ENCODE measurements around the gene RHBDL3.

RHBDL3 gene

GRCh38 chr17:32320847-32321246 lies 55.2 kb downstream of the RHBDL3 start:
- DNase-seq (ENCODE audit: low read depth), result no peak
- TF ChIP-seq, protein P1, sequence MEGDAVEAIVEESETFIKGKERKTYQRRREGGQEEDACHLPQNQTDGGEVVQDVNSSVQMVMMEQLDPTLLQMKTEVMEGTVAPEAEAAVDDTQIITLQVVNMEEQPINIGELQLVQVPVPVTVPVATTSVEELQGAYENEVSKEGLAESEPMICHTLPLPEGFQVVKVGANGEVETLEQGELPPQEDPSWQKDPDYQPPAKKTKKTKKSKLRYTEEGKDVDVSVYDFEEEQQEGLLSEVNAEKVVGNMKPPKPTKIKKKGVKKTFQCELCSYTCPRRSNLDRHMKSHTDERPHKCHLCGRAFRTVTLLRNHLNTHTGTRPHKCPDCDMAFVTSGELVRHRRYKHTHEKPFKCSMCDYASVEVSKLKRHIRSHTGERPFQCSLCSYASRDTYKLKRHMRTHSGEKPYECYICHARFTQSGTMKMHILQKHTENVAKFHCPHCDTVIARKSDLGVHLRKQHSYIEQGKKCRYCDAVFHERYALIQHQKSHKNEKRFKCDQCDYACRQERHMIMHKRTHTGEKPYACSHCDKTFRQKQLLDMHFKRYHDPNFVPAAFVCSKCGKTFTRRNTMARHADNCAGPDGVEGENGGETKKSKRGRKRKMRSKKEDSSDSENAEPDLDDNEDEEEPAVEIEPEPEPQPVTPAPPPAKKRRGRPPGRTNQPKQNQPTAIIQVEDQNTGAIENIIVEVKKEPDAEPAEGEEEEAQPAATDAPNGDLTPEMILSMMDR (conservative IDR thresholded peaks at IDR 0.05; ENCODE audit: low read depth, low read length), result no peak
- H3K4me3 ChIP-seq (ENCODE audit: low read length), result no peak overlapping the region

DNA sequence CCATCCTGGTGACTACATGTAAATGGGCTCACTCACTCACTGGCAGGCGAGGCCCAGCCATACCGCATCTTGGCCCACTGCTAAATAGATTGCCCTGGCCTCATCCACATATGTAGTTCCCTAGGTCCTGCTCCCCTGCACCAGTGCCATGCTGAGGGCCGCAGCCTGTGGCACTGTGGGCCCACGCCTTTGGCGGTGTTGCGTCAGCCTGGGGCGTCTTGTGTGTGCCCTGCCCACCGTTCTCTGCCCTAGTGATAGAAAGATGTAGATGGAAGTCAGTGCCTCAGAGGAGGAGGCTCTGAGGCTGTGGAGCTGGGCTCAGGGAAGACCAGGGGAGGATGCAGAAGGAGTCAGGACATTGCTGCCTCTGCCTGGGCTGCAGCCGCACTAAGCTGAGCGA lies 57.4 kb downstream of the RHBDL3 start:
- DNase-seq (ENCODE audit: low read depth), result no peak
- no peak overlapping the region for H3K4me3 ChIP-seq (ENCODE audit: low read length)
- TF ChIP-seq, protein P1 (conservative IDR thresholded peaks at IDR 0.05; ENCODE audit: low read depth, low read length), result no peak

- TF ChIP-seq, protein P1 (conservative IDR thresholded peaks at IDR 0.05; ENCODE audit: low read depth, low read length), result no peak
- DNase-seq (ENCODE audit: low read depth), result no peak
- no peak overlapping the region for H3K4me3 ChIP-seq (ENCODE audit: low read length)
These were observed 58.3 kb downstream of the RHBDL3 start for GRCh38 chr17:32323811-32324491.

- TF ChIP-seq, protein P1 (conservative IDR thresholded peaks at IDR 0.05; ENCODE audit: low read depth, low read length), result no peak
- H3K4me3 ChIP-seq (ENCODE audit: low read length), result no peak overlapping the region
- DNase-seq (ENCODE audit: low read depth), result no peak
These were observed 62.3 kb downstream of the RHBDL3 start for GRCh38 chr17:32327911-32328310.

DNA sequence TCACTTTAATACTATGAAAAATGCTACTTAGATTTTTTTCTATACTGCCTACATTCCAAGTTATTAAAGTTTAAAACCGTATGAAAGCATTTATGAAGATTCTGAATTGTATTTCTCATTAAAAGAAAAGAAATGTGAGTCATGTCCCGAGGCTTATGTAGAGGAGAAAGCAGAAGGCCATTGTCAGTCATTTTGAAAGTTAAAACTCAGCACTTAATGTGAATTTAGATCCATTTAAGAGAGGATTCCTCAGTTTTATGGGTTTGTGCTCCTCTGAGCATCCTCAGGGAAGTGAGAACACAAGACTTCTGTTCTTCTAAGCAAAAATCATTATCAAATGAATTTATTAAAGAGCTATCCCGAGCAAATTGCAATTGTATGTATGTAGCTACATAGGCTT lies 64.5 kb downstream of the RHBDL3 start:
- DNase-seq (ENCODE audit: low read depth), result no peak
- TF ChIP-seq, protein P1 (conservative IDR thresholded peaks at IDR 0.05; ENCODE audit: low read depth, low read length), result no peak
- no peak overlapping the region for H3K4me3 ChIP-seq (ENCODE audit: low read length)

DNA sequence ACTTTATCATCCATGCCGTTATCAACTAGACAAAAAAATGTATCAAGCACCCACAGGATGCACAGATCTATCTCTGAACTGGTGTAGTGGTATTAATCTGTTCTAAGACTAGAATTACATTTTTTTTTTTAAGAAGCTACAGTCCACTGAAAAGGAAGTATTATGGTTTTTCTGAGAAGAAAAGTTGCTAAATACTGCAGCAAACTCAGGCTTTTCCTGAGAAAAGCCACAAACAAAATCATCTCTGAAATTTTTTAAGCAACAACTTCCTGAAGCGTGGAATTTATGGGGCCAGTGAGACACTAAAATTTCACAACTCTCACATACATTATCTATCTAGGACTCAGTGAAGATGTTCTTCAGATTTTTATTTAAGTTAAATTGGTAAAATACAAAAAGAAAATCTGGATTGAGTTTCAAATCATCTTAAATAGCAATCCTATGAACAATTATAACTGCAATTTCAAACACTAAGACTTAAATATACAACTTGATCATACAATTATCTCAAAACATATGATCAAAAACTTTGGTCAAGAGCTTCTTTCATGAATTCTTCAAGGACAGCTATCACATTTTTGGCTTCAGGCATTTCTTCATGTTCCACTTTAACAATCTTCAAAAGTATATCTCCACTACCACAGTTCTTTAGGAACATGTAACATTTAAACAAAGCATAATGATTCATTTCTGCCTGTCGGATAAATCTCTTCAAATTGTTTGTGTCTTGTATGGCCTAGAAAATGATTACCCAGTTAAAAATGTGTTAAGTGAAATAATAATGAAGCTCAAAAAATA lies 65.8 kb downstream of the RHBDL3 start:
- no peak for DNase-seq (ENCODE audit: low read depth)
- no peak overlapping the region for H3K4me3 ChIP-seq (ENCODE audit: low read length)
- TF ChIP-seq, protein P1 (conservative IDR thresholded peaks at IDR 0.05; ENCODE audit: low read depth, low read length), result no peak

GRCh38 chr17:32333187-32333586 lies 67.6 kb downstream of the RHBDL3 start:
- H3K4me3 ChIP-seq (ENCODE audit: low read length), result no peak overlapping the region
- TF ChIP-seq, protein P1 (conservative IDR thresholded peaks at IDR 0.05; ENCODE audit: low read depth, low read length), result no peak
- DNase-seq (ENCODE audit: low read depth), result no peak

Data from retinal pigment epithelial cell (primary cell).